Fibroblast of mammary gland (primary cell): ENCODE data around the gene INPP5D.
A peak's percentile ranks its signal among the peaks of the same experiment; 100 is the strongest.

ENCODE experiments used
- DNase-seq: peaks from one replicate; pipeline ENCODE4 v3.0.0-alpha.2; 2010; ENCODE audit warnings: low read depth
- H3K4me3 ChIP-seq: 2 replicates; pipeline ENCODE4 v1.5.1; 2011; ENCODE audit warnings: low read depth, mild to moderate bottlenecking, low read length, moderate library complexity; ENCODE audit not compliant: control insufficient read depth
- CTCF ChIP-seq: conservative IDR thresholded peaks from 2 replicates; pipeline ENCODE4 v1.5.1; 2011; ENCODE audit warnings: low read depth, low read length, inconsistent platforms; ENCODE audit not compliant: control insufficient read depth, insufficient read depth

INPP5D gene

GRCh38 chr2:233164967-233165366, 104.8 kb downstream of the INPP5D start:
- no peak for DNase-seq
- no peak for TF ChIP-seq CTCF
- H3K4me3 ChIP-seq: no peak overlapping the region

- H3K4me3 ChIP-seq: no peak overlapping the region
- no peak for TF ChIP-seq CTCF
- DNase-seq: no peak
Measured at GRCh38 chr2:233165543-233165894, 105.4 kb downstream of the INPP5D start.

GRCh38 chr2:233165895-233166661, 105.9 kb downstream of the INPP5D start:
- no peak overlapping the region for H3K4me3 ChIP-seq

GRCh38 chr2:233168445-233168844, 108.3 kb downstream of the INPP5D start:
- no peak for DNase-seq
- H3K4me3 ChIP-seq: no peak overlapping the region
- TF ChIP-seq CTCF: no peak

More at GRCh38 chr2:233165895-233166661, 105.9 kb downstream of the INPP5D start:
- TF ChIP-seq CTCF: no peak
- DNase-seq: peak; percentile 21

GRCh38 chr2:233168919-233169318, 108.8 kb downstream of the INPP5D start:
- no peak for DNase-seq
- TF ChIP-seq CTCF: no peak
- H3K4me3 ChIP-seq: no peak overlapping the region

- DNase-seq: no peak
- TF ChIP-seq CTCF: no peak
- no peak overlapping the region for H3K4me3 ChIP-seq
Measured at GRCh38 chr2:233171344-233171743, 111.2 kb downstream of the INPP5D start.
